MM.1S (cell line): ENCODE data around the gene LRRC70.

Experiments
- DNase-seq: peaks from one replicate; pipeline ENCODE4 v3.0.0-alpha.2; 2015
- H2AFZ ChIP-seq: fragments of 300-600 bp; sonication (generic); 2 replicates; pipeline ENCODE4 v1.6.0; 2016; ENCODE audit warnings: antibody characterized with exemption, low read length
- H3F3A ChIP-seq: fragments of 300-600 bp; sonication (generic); 2 replicates; pipeline ENCODE4 v1.6.1; 2016; ENCODE audit warnings: mild to moderate bottlenecking, antibody characterized with exemption, low read length, moderate library complexity, mixed read lengths; ENCODE audit not compliant: insufficient read depth
- H3K27ac ChIP-seq: fragments of 300-600 bp; sonication (generic); 2 replicates; pipeline ENCODE4 v1.5.1; 2016; ENCODE audit warnings: mild to moderate bottlenecking, low read length
- H3K27me3 ChIP-seq: fragments of 300-600 bp; sonication (generic); replicated peaks from 2 replicates; pipeline ENCODE4 v1.6.0; 2016; ENCODE audit warnings: low read length; ENCODE audit not compliant: insufficient read depth
- H3K36me3 ChIP-seq: fragments of 300-600 bp; sonication (generic); replicated peaks from 2 replicates; pipeline ENCODE4 v1.6.1; 2016; ENCODE audit warnings: mild to moderate bottlenecking, low read length, mixed read lengths; ENCODE audit not compliant: insufficient read depth
- H3K4me1 ChIP-seq: fragments of 300-600 bp; sonication (generic); 2 replicates; pipeline ENCODE4 v1.6.1; 2016; ENCODE audit warnings: low read length, mixed read lengths
- H3K4me2 ChIP-seq: fragments of 300-600 bp; sonication (generic); 2 replicates; pipeline ENCODE4 v1.6.0; 2016; ENCODE audit warnings: low read depth, low read length
- H3K4me3 ChIP-seq: fragments of 300-600 bp; sonication (generic); 2 replicates; pipeline ENCODE4 v1.5.1; 2016; ENCODE audit warnings: low read length, mixed read lengths
- H3K79me2 ChIP-seq: fragments of 300-600 bp; sonication (generic); 2 replicates; pipeline ENCODE4 v1.6.1; 2016; ENCODE audit warnings: mixed run types, low read length, mixed read lengths
- H3K9ac ChIP-seq: fragments of 300-600 bp; sonication (generic); 2 replicates; pipeline ENCODE4 v1.6.1; 2016; ENCODE audit warnings: low read length, mixed read lengths
- H3K9me2 ChIP-seq: fragments of 300-600 bp; sonication (generic); replicated peaks from 2 replicates; pipeline ENCODE4 v1.6.1; 2016; ENCODE audit warnings: mild to moderate bottlenecking, low read length, mixed read lengths; ENCODE audit not compliant: insufficient read depth
- H3K9me3 ChIP-seq: fragments of 300-600 bp; sonication (generic); replicated peaks from 2 replicates; pipeline ENCODE4 v1.6.1; 2016; ENCODE audit warnings: mild to moderate bottlenecking, low read length, mixed read lengths; ENCODE audit not compliant: insufficient read depth
- H4K20me1 ChIP-seq: fragments of 300-600 bp; sonication (generic); 2 replicates; pipeline ENCODE4 v1.6.1; 2016; ENCODE audit warnings: mild to moderate bottlenecking, low read length, moderate library complexity, mixed read lengths; ENCODE audit not compliant: insufficient read depth
- CTCF ChIP-seq: fragments of 300-600 bp; sonication (generic); IDR thresholded peaks from 2 replicates; pipeline ENCODE4 v1.5.1; 2016; ENCODE audit warnings: antibody characterized with exemption, low read length, mixed read lengths
- EZH2 ChIP-seq: fragments of 300-600 bp; sonication (generic); optimal IDR thresholded peaks from 2 replicates; pipeline ENCODE3; 2017; ENCODE audit warnings: low read depth, mild to moderate bottlenecking, antibody characterized with exemption, low read length, mixed read lengths
- EZH2phosphoT487 ChIP-seq: fragments of 300-600 bp; sonication (generic); IDR thresholded peaks from 2 replicates; pipeline ENCODE4 v1.6.1; 2018; ENCODE audit warnings: antibody characterized with exemption, low read length

The LRRC70 gene

DNA sequence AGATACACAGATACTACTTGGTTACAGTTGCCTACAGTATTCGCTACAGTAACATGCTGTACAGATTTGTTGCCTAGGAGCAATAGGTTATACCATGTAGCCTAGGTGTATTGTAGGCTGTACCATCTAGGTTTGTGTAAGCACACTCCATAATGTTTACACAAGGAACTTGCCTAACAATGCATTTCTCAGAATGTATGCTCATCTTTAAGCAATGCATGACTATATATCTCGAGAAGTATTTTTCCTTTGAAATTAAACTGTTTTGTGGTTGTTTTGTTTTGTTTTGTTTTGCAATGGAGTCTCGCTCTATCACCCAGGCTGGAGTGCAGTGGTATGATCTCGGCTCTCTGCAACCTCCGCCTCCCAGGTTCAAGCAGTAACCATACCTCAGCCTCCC lies 25.3 kb downstream of the LRRC70 start:
- no peak overlapping the region for H3K9ac ChIP-seq
- H3K27me3 ChIP-seq, result no peaks in the 10 kb centered on the region
- H3F3A ChIP-seq, result peaks cover 26% of the 10 kb centered on the region
- H3K27ac ChIP-seq, result no peak overlapping the region
- H3K9me3 ChIP-seq, result no peaks in the 10 kb centered on the region
- H3K79me2 ChIP-seq, result no peaks in the 10 kb centered on the region
- no peaks in the 10 kb centered on the region for H3K9me2 ChIP-seq
- no peaks in the 10 kb centered on the region; the same call in 1 of the 2 replicates for H3K36me3 ChIP-seq
- no peak overlapping the region for H3K4me3 ChIP-seq
- peaks cover 45% of the 10 kb centered on the region for H3K4me1 ChIP-seq
- no peak overlapping the region for H3K4me2 ChIP-seq
- TF ChIP-seq EZH2 (no peak), CTCF (no peak), EZH2phosphoT487 (no peak)
- no peak for DNase-seq
- H4K20me1 ChIP-seq, result no peaks in the 10 kb centered on the region
- H2AFZ ChIP-seq, result no peak overlapping the region

DNA sequence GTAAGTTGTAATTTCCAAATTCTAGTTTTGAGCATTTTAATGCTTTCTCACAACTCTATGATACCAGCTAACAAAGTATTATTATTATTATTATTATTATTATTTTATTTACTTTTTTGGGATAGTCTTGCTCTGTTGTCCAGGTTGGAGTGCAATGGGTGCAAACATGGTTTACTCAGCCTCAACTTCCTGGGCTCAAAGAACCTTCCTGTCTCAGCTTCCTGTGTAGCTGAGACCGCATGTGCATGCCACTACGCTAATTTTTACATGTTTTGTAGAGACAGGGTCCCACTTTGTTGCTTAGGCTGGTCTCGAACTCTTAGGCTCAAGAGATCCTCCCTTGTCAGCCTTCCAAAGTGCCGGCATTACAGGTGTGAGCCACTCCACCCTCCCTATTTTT lies 27.0 kb downstream of the LRRC70 start:
- no peaks in the 10 kb centered on the region for H3K79me2 ChIP-seq
- H3K36me3 ChIP-seq, result no peaks in the 10 kb centered on the region; the same call in 1 of the 2 replicates
- H4K20me1 ChIP-seq, result no peaks in the 10 kb centered on the region
- TF ChIP-seq EZH2 (no peak), EZH2phosphoT487 (no peak)
- peaks cover 31% of the 10 kb centered on the region for H3K4me1 ChIP-seq
- no peak overlapping the region for H3K27ac ChIP-seq
- peaks cover 9% of the 10 kb centered on the region for H3F3A ChIP-seq
- H3K4me2 ChIP-seq, result no peak overlapping the region
- no peaks in the 10 kb centered on the region for H3K27me3 ChIP-seq
- H3K9me2 ChIP-seq, result no peaks in the 10 kb centered on the region
- no peak overlapping the region for H2AFZ ChIP-seq
- no peak overlapping the region for H3K4me3 ChIP-seq
- no peak for DNase-seq
- H3K9me3 ChIP-seq, result no peaks in the 10 kb centered on the region
- no peak overlapping the region for H3K9ac ChIP-seq

DNA sequence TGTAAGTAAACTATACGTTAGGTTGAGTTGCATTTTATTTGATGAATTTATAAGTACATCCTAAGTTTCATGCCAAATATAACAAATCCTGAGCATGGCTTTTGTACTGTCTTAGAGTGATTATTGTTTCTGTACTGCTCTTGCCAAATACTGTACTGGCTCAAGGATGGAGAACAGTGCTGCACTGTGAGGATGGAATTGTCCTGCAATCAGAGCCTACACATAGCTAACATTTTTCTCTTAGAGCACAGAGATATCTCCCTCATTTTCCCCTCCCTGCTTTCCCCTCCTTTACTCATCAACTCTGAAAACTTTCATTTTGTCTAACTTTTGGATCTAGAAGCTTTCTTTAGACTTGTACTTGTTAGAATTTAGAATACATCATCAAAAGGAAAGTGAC lies 28.3 kb downstream of the LRRC70 start:
- H3K9me3 ChIP-seq, result no peaks in the 10 kb centered on the region
- no peak overlapping the region for H3K4me3 ChIP-seq
- no peaks in the 10 kb centered on the region for H3K79me2 ChIP-seq
- H4K20me1 ChIP-seq, result no peaks in the 10 kb centered on the region
- no peaks in the 10 kb centered on the region; the same call in 1 of the 2 replicates for H3K36me3 ChIP-seq
- no peak for DNase-seq
- H3K27me3 ChIP-seq, result no peaks in the 10 kb centered on the region
- TF ChIP-seq CTCF, result no peak
- no peak for TF ChIP-seq EZH2phosphoT487
- TF ChIP-seq EZH2, result no peak
- no peak overlapping the region for H3K4me2 ChIP-seq
- H3K27ac ChIP-seq, result no peak overlapping the region
- no peak overlapping the region for H3K9ac ChIP-seq
- H3K9me2 ChIP-seq, result no peaks in the 10 kb centered on the region
- peaks cover 19% of the 10 kb centered on the region for H3K4me1 ChIP-seq
- no peak overlapping the region for H2AFZ ChIP-seq
- H3F3A ChIP-seq, result no peaks in the 10 kb centered on the region

GRCh38 chr5:62607615-62608014 lies 29.0 kb downstream of the LRRC70 start:
- TF ChIP-seq CTCF (no peak), EZH2 (no peak), EZH2phosphoT487 (no peak)
- Histone ChIP-seq H3K36me3 (no peaks in the 10 kb centered on the region; the same call in 1 of the 2 replicates), H3K79me2 (no peaks in the 10 kb centered on the region), H2AFZ (no peak overlapping the region), H3K27ac (no peak overlapping the region), H4K20me1 (no peaks in the 10 kb centered on the region), H3K9me3 (no peaks in the 10 kb centered on the region), H3K4me3 (no peak overlapping the region), H3K9me2 (no peaks in the 10 kb centered on the region), H3K9ac (no peak overlapping the region), H3K4me2 (no peak overlapping the region), H3K4me1 (peaks cover 17% of the 10 kb centered on the region; the same call in 1 of the 2 replicates), H3F3A (no peaks in the 10 kb centered on the region), H3K27me3 (no peaks in the 10 kb centered on the region)
- no peak for DNase-seq
